H1 (cell line): ENCODE results near the gene PPM1K.

Experiments
- CHD2 ChIP-seq: IDR thresholded peaks from 2 replicates; pipeline ENCODE4 v1.6.1; 2012; ENCODE audit warnings: low read length, improper control_type of control experiment
- EP300 ChIP-seq, 2 experiments: IDR thresholded peaks; 1 replicate in 1 of 2; 2 replicates in 1 of 2; pipeline ENCODE4 v1.6.1; 2011 to 2012; ENCODE audit warnings: low read depth in 2 of 2, low read length in 2 of 2, mild to moderate bottlenecking in 2 of 2, borderline replicate concordance in 1 of 2, inconsistent platforms in 1 of 2, moderate library complexity in 1 of 2
- KDM1A ChIP-seq: fragments of 200-600, 300-600 bp; sonication (generic); IDR thresholded peaks from 2 replicates; pipeline ENCODE4 v1.7.1; 2016; ENCODE audit warnings: mild to moderate bottlenecking, low read length, borderline replicate concordance
- MAFK ChIP-seq: IDR thresholded peaks from 2 replicates; pipeline ENCODE4 v1.6.1; 2012; ENCODE audit warnings: low read depth, mild to moderate bottlenecking, improper control_type of control experiment, low read length
- POLR2A ChIP-seq, 2 experiments: IDR thresholded peaks; 1 replicate in 1 of 2; 2 replicates in 1 of 2; pipeline ENCODE4 v1.6.1; 2011; ENCODE audit warnings: low read depth in 2 of 2, low read length in 2 of 2, mild to moderate bottlenecking in 2 of 2; ENCODE audit errors: control extremely low read depth in 1 of 2
- RAD21 ChIP-seq, 2 experiments: IDR thresholded peaks in 1 of 2; conservative IDR thresholded peaks in 1 of 2; 2 replicates each; pipeline ENCODE4 v1.6.1; 2011; ENCODE audit warnings: low read depth in 2 of 2, low read length in 2 of 2, improper control_type of control experiment in 1 of 2, inconsistent platforms in 1 of 2, mild to moderate bottlenecking in 1 of 2, moderate library complexity in 1 of 2
- SUZ12 ChIP-seq: fragments of 200-600 bp; sonication (generic); IDR thresholded peaks from 2 replicates; pipeline ENCODE4 v1.6.1; 2012; ENCODE audit warnings: mild to moderate bottlenecking, inconsistent platforms, low read length, moderate library complexity, mixed read lengths
- TBP ChIP-seq: IDR thresholded peaks from 2 replicates; pipeline ENCODE4 v1.6.1; 2011; ENCODE audit warnings: low read depth, low read length, improper control_type of control experiment
- TF ChIP-seq, protein P1 (sequence below), 3 experiments: IDR thresholded peaks; 1 replicate in 2 of 3; 2 replicates in 1 of 3; pipeline versions ENCODE4 v1.5.1 to v1.6.1; 2011; ENCODE audit warnings: low read length in 3 of 3, mild to moderate bottlenecking in 3 of 3, inconsistent platforms in 2 of 3, low read depth in 1 of 3, moderate library complexity in 1 of 3; ENCODE audit not compliant: insufficient read depth in 1 of 3; ENCODE audit errors: control extremely low read depth in 1 of 3
- TF ChIP-seq, protein P2 (sequence below): IDR thresholded peaks from 2 replicates; pipeline ENCODE4 v1.6.1; 2012; ENCODE audit warnings: inconsistent platforms

DNA sequence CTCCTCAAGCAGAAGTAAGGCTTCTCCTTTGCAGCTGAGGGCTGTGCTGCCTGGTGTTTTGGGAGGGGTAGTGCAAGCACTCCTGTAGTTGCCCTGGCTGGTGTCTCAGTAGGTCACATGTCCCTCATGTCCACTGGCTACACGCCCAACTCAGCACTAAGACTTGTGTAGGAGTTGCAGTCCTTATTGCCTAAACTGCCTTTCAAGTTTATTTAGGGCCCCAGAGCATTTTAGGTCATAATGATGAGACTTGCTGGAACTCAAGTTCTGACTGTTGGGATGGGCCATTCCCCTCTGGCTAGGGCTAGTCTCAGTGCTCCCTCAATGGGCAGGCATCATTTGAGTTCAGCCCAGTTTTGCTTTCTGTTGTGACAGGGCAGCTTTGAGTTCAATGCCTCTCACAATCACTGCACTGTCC lies 44.1 kb downstream of the PPM1K start:
- TF ChIP-seq, protein P1, sequence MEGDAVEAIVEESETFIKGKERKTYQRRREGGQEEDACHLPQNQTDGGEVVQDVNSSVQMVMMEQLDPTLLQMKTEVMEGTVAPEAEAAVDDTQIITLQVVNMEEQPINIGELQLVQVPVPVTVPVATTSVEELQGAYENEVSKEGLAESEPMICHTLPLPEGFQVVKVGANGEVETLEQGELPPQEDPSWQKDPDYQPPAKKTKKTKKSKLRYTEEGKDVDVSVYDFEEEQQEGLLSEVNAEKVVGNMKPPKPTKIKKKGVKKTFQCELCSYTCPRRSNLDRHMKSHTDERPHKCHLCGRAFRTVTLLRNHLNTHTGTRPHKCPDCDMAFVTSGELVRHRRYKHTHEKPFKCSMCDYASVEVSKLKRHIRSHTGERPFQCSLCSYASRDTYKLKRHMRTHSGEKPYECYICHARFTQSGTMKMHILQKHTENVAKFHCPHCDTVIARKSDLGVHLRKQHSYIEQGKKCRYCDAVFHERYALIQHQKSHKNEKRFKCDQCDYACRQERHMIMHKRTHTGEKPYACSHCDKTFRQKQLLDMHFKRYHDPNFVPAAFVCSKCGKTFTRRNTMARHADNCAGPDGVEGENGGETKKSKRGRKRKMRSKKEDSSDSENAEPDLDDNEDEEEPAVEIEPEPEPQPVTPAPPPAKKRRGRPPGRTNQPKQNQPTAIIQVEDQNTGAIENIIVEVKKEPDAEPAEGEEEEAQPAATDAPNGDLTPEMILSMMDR (IDR thresholded peaks at IDR 0.05; ENCODE audit: control extremely low read depth in 1 of 3, insufficient read depth in 1 of 3, low read depth in 1 of 3, low read length in 3 of 3): no peak
- TF ChIP-seq SUZ12 (no peak), POLR2A (IDR thresholded peaks at IDR 0.05; ENCODE audit: control extremely low read depth in 1 of 2, low read depth in 2 of 2, low read length in 2 of 2) (no peak), TBP (no peak), KDM1A (no peak), EP300 (IDR thresholded peaks at IDR 0.05; ENCODE audit: borderline replicate concordance in 1 of 2, low read depth in 2 of 2, low read length in 2 of 2) (no peak), RAD21 (IDR thresholded peaks at IDR 0.05 in 1 of 2, conservative IDR thresholded peaks at IDR 0.05 in 1 of 2; ENCODE audit: low read depth in 2 of 2, low read length in 2 of 2) (no peak), MAFK (no peak), CHD2 (no peak)
- TF ChIP-seq, protein P2, sequence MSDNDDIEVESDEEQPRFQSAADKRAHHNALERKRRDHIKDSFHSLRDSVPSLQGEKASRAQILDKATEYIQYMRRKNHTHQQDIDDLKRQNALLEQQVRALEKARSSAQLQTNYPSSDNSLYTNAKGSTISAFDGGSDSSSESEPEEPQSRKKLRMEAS: no peak
